SK-N-SH treated with all-trans-retinoic acid at 6 μM for 48 hours (cell line): Measurements from ENCODE around the gene FBXL13.
"Not testable (repeated sequence)": the region's sequence is repeated elsewhere in the genome, so short reads cannot be mapped to it uniquely, and the experiment has no call there.

Experiments used
- BACH2 ChIP-seq: fragments of 250-450 bp; sonication (Bioruptor Pico); IDR thresholded peaks from 2 replicates; pipeline ENCODE4 v1.9.0; 2021; ENCODE audit warnings: mild to moderate bottlenecking, borderline replicate concordance
- CSDC2 ChIP-seq: fragments of 250-450 bp; sonication (Bioruptor Pico); IDR thresholded peaks from 2 replicates; pipeline ENCODE4 v1.5.0; 2020; ENCODE audit warnings: mild to moderate bottlenecking, moderate library complexity
- GLIS3 ChIP-seq: fragments of 250-450 bp; sonication (Bioruptor Pico); IDR thresholded peaks from 2 replicates; pipeline ENCODE4 v1.5.0; 2020; ENCODE audit warnings: mild to moderate bottlenecking, moderate library complexity
- POU6F1 ChIP-seq: fragments of 250-450 bp; sonication (Bioruptor Pico); IDR thresholded peaks from 2 replicates; pipeline ENCODE4 v1.8.0; 2021; ENCODE audit warnings: low read depth, mild to moderate bottlenecking, moderate library complexity, borderline replicate concordance
- ZC3H10 ChIP-seq: fragments of 250-450 bp; sonication (Bioruptor Pico); IDR thresholded peaks from 2 replicates; pipeline ENCODE4 v1.5.1; 2021; ENCODE audit warnings: mild to moderate bottlenecking, moderate library complexity
- ZFP3 ChIP-seq: fragments of 250-450 bp; sonication (Bioruptor Pico); IDR thresholded peaks from 2 replicates; pipeline ENCODE4 v1.5.0; 2020; ENCODE audit warnings: mild to moderate bottlenecking, moderate library complexity
- ZNF70 ChIP-seq: fragments of 450-650 bp; formaldehyde crosslinking; IDR thresholded peaks from 2 replicates; pipeline ENCODE4 v1.5.0; 2020; ENCODE audit warnings: mild to moderate bottlenecking, moderate library complexity

GRCh38 chr7:103020876-103021275 lies 53.7 kb downstream of the FBXL13 start:
- TF ChIP-seq CSDC2; GLIS3 (CRISPR knock-in tag); ZFP3 (CRISPR knock-in tag); BACH2 (CRISPR knock-in tag); ZNF70 (CRISPR knock-in tag); ZC3H10 (CRISPR knock-in tag); POU6F1 (CRISPR knock-in tag): not testable (repeated sequence)
